ENCODE results near the gene FAM162B. TPM values are rescaled to one million over a fixed set of nuclear protein-coding genes. Genes with fewer than 3 reads are reported as not detected.

Gene FAM162B
- under 1 TPM in 2 of 3 donors, not detected in 1; 0.76 to 0.96 TPM for total RNA-seq
- long read RNA-seq, donor 1, partial matches to known transcripts: 0 of 1 reads
- long read RNA-seq, donor 1, other reads (novel, unspliced or antisense): 0 of 1 reads
- long read RNA-seq, donor 2, partial matches to known transcripts: 1 of 1 reads
- long read RNA-seq, donor 2, other reads (novel, unspliced or antisense): 0 of 1 reads

DNA sequence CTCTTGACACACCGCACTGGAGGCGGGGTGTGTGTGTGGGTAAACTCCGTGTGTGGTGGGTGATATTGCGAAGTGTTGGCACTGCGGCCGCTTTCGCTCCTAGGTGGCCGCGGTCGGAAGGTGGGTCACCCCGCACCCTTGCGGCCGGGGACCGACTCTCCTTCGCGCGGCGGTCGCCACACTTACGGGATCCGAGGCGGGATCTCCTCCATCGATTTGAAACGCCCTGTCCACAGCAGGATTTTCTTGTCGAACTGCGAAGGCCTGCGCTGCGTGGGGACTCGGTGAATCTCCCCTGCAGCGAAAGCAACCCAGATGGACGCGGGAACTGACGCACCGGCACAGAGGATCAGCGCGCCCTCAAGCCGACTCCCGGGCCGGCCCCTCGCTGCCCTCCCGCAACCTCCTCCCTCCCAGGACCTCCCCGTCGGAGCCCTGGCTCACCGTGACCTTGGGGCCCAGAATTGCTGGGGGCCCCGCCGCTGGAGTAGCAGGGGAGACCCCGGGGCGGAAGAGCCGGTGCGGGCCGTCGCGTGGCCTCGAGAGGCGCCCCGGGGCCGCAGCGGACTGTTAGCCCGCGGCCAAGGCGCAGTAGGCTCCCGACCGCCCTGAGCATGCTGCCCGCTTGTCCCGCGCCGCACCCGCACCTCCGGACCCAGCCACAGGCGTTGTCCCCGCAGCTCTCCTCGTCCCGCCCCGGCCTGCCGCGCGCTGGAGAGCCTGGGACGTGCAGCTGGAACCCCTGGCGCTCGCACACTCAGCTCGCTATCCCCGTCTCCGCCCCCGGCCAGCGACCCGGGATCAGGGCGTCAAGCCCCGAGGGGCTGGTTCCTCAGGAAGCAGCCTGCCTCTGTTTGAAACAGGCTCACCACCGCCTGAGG, at the start of gene FAM162B:
TSS of gene FAM162B (minus strand) at position 759 of the 881 bp plus-strand sequence. CDS start at position 616, 143 bp downstream.
- intact Hi-C loops (cut with DNase I, micrococcal nuclease): no loop called here
- TF ChIP-seq, protein P1, sequence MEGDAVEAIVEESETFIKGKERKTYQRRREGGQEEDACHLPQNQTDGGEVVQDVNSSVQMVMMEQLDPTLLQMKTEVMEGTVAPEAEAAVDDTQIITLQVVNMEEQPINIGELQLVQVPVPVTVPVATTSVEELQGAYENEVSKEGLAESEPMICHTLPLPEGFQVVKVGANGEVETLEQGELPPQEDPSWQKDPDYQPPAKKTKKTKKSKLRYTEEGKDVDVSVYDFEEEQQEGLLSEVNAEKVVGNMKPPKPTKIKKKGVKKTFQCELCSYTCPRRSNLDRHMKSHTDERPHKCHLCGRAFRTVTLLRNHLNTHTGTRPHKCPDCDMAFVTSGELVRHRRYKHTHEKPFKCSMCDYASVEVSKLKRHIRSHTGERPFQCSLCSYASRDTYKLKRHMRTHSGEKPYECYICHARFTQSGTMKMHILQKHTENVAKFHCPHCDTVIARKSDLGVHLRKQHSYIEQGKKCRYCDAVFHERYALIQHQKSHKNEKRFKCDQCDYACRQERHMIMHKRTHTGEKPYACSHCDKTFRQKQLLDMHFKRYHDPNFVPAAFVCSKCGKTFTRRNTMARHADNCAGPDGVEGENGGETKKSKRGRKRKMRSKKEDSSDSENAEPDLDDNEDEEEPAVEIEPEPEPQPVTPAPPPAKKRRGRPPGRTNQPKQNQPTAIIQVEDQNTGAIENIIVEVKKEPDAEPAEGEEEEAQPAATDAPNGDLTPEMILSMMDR (IDR thresholded peaks at IDR 0.05): no peak
- ATAC-seq: peak; percentile 59
- Histone ChIP-seq H3K4me1 (ENCODE audit: low read depth) (peaks cover 2% of the 10 kb centered on the region), H3K36me3 (ENCODE audit: low read depth) (no peaks in the 10 kb centered on the region), H3K9me3 (no peaks in the 10 kb centered on the region), H3K4me3 (no peak within 1 kb of the TSS)
- DNase-seq: peak in 2 of 3 donors; percentile 5 to 27

DNA sequence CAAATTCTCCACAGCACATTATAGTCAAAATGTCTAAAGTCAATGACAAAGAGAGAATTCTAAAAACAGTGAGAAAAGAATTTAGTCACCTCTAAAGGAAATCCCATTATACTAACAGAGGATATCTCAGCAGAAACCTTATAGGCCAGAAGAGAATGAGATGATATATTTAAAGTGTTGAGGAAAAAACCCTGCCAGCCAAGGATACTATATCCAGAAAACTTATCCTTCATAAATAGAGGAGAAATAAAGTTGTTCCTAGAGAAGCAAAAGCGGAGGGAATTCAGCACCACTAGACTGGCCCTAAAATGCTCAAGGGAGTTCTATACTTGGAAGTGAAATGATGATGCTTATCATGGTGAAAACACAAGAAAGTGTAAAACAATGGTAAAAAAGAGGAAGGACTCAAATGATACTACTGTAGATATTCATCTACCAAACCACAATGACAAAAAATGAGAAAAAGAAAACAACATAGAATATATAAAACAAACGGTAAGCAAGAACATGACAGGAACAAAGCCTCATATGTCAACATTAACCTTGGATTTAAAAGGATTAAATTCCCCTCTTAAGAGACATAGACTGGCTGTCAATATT, 46.6 kb upstream of the FAM162B start:
- Histone ChIP-seq H3K4me1 (ENCODE audit: low read depth) (no peaks in the 10 kb centered on the region), H3K36me3 (ENCODE audit: low read depth) (no peaks in the 10 kb centered on the region), H3K9me3 (peaks cover 16% of the 10 kb centered on the region), H3K4me3 (no peak overlapping the region)
- no peak for DNase-seq
- TF ChIP-seq, protein P1 (IDR thresholded peaks at IDR 0.05): no peak
- ATAC-seq: no peak
- intact Hi-C loops (cut with DNase I, micrococcal nuclease): no loop called here

DNA sequence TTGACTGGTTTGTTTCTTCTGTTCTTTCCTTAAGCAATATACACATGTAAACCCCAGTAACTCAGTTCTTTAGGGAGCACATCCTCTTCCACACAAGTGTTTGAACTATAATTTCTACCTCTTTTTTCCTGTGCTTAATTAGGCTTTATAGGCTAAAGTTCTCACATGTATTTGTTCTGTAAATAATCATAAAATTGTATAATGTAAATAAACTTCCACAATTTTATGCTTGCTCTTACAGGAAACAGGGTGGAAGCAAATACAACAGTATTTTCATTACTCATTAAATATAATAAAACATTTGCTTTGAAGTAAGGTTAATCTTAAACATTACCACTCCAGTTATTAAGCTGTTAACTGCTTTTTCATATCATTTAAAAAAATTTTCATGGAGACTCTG, 36.5 kb upstream of the FAM162B start:
- peak; percentile 71 for ATAC-seq
- intact Hi-C loops (cut with DNase I, micrococcal nuclease): no loop called here
- Histone ChIP-seq H3K4me3 (no peak overlapping the region), H3K4me1 (ENCODE audit: low read depth) (no peaks in the 10 kb centered on the region), H3K9me3 (no peaks in the 10 kb centered on the region), H3K36me3 (ENCODE audit: low read depth) (no peaks in the 10 kb centered on the region)
- TF ChIP-seq, protein P1 (IDR thresholded peaks at IDR 0.05): no peak
- no peak for DNase-seq

DNA sequence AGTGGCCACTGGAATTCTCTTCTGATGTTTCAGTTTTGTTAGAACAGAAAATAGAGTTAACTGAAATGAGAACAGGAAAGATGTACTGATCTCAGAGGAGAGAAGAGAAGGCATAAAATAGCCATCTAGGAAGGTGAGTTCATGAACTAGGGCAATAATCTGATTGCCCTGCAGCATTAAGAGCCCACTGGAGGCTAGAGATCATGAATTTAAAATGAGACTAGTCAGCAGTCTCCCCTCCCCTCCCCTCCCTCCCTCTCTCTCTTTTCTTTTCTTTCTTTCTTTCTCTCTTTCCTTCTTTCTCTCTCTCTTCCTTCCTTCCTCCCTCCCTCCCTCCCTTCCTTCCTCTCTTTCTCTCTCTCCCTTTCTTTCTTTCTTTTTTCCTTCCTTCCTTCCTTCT, 34.4 kb upstream of the FAM162B start:
- DNase-seq: no peak
- H3K4me1 ChIP-seq (ENCODE audit: low read depth): no peaks in the 10 kb centered on the region
- no peak overlapping the region for H3K4me3 ChIP-seq
- TF ChIP-seq, protein P1 (IDR thresholded peaks at IDR 0.05): no peak
- no peaks in the 10 kb centered on the region for H3K9me3 ChIP-seq
- H3K36me3 ChIP-seq (ENCODE audit: low read depth): no peaks in the 10 kb centered on the region
- no peak for ATAC-seq
- intact Hi-C loops (cut with DNase I, micrococcal nuclease): no loop called here

DNA sequence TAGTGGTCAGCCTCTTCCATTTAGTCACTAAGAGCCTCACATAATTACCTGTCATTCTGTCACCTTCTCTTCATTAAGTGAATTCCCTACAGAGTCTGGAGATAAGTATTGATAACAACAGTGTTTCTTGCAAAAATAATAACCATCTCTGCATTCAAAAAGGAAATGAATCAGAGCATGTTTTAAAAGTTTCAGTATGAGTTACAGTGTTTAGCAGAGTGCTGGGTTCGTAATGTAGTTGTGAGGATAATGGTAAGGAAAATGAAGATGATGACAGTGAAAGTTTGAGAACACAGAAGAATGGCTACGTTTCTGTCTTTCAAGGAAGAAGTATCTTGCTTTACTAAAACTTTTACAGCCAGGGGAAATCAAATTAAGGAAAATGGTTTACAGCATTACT, 32.1 kb upstream of the FAM162B start:
- DNase-seq: no peak
- no peak overlapping the region for H3K4me3 ChIP-seq
- H3K9me3 ChIP-seq: no peaks in the 10 kb centered on the region
- no peaks in the 10 kb centered on the region for H3K36me3 ChIP-seq (ENCODE audit: low read depth)
- intact Hi-C loops (cut with DNase I, micrococcal nuclease): no loop called here
- TF ChIP-seq, protein P1 (IDR thresholded peaks at IDR 0.05): no peak
- H3K4me1 ChIP-seq (ENCODE audit: low read depth): no peaks in the 10 kb centered on the region
- ATAC-seq: no peak

All from mucosa of descending colon (tissue), 3 donors.